Body of pancreas (tissue), 4 donors: ENCODE measurements around the gene S100A6.
"Not testable (repeated sequence)": the region's sequence is repeated elsewhere in the genome, so short reads cannot be mapped to it uniquely, and the experiment has no call there.

Experiments
- CTCF ChIP-seq, 7 experiments: fragments of 450-650 bp in 4 of 7; fragments of 200-600 bp in 3 of 7; sonication (generic) in 3 of 7; IDR thresholded peaks; one replicate each; pipeline ENCODE4 v1.5.1; 2016 to 2019; ENCODE audit warnings: antibody characterized with exemption in 7 of 7
- POLR2A ChIP-seq, 3 donors: fragments of 450-650 bp; IDR thresholded peaks; one replicate each; pipeline ENCODE4 v1.6.1; 2016; ENCODE audit warnings: antibody characterized with exemption in 3 of 3, mild to moderate bottlenecking in 2 of 3

- not testable (repeated sequence) for TF ChIP-seq CTCF, POLR2A (IDR thresholded peaks at IDR 0.05)
Observed at GRCh38 chr1:153582836-153583235, 47.0 kb upstream of the S100A6 start.
